ENCODE measurements around the gene C1QTNF6. TPM values are rescaled to one million over a fixed set of nuclear protein-coding genes. Genes with fewer than 3 reads are reported as not detected.
A peak's percentile ranks its signal among the peaks of the same experiment; 100 is the strongest.

C1QTNF6 gene
- total RNA-seq, 1 donor from 2014 or later, result 6.1 TPM

DNA sequence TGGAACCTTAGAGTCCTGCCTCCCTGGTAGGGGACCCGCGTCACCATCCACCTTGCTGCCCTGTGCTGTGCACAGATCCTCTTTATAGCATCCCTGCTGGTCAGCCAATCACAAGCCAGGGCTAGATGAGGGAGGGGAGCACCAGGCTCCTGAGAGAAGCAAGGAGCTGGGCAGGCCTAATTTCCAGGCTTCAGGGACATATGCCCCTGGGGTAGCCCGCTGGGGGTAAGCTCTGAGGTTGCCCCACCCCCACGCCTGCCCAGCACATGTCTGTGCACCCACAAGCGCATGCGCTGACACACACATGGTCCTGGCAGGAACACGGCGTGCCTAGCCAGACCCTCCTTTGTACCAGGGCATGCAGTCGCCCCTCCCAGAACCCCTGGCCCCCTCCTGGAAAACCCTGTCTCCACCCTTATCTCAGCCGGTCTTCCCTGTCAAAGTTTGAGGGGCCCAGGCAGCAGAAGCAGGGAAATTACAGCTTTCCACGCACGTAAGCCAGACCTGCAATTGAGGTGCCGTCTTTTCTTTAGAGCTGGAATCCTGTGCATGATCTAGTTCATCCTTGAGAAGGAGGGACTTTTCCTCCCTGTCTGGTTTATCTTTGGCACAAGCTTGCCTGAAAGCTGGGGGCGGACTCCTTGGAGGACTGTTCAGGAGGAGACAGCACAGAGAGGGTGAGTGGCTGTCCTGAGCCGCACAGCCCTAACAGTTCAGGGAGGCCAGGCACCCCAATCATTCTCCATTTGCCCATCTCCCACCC is 22.2 kb upstream of the C1QTNF6 start:
- Histone ChIP-seq H3K36me3 (no peaks in the 10 kb centered on the region), H3K4me3 (no peak overlapping the region), H3K9me3 (no peaks in the 10 kb centered on the region), H3K27ac (no peak overlapping the region), H3K4me1 (no peaks in the 10 kb centered on the region), H3K27me3 (peaks cover 3% of the 10 kb centered on the region)
- TF ChIP-seq, protein P1, sequence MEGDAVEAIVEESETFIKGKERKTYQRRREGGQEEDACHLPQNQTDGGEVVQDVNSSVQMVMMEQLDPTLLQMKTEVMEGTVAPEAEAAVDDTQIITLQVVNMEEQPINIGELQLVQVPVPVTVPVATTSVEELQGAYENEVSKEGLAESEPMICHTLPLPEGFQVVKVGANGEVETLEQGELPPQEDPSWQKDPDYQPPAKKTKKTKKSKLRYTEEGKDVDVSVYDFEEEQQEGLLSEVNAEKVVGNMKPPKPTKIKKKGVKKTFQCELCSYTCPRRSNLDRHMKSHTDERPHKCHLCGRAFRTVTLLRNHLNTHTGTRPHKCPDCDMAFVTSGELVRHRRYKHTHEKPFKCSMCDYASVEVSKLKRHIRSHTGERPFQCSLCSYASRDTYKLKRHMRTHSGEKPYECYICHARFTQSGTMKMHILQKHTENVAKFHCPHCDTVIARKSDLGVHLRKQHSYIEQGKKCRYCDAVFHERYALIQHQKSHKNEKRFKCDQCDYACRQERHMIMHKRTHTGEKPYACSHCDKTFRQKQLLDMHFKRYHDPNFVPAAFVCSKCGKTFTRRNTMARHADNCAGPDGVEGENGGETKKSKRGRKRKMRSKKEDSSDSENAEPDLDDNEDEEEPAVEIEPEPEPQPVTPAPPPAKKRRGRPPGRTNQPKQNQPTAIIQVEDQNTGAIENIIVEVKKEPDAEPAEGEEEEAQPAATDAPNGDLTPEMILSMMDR (IDR thresholded peaks at IDR 0.05), result no peak
- intact Hi-C loops (cut with DNase I), result no loop called here
- DNase-seq, result no peak
- ATAC-seq, result no peak

DNA sequence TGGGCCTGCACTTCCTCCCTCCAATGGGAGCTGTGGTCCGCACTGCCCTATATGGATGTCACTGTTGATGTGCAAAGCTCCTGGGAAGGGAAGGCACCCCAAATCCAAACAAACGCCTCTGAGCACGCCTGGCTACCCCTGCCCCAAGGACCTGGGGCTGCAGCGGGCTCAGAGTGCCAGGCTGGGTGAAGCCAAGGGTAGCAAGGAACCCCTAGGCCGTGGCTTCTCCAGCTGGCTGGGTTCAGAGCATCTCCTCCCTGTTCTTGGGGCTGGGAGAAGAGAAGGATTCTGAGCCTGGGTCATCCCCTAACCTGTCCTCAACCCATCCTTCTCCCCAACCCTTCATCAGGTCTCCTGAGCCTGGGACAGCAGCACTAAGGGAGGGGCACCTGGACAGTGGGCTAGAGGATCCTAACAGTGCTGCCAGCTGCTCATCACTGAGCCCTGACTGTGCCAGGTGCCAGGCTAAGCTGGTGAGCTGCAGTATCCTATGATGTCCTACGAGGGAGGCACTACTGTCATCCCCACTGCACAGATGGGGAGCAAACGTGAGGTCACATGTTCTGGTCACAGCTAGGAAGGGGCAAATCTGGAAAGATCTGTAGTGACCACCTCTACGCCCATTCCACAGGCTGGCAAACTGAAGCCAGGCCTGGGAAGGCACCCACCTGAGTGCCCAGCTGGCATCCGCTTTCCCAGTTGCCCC is 21.2 kb upstream of the C1QTNF6 start:
- ATAC-seq (no peak), DNase-seq (no peak)
- TF ChIP-seq, protein P1 (IDR thresholded peaks at IDR 0.05), result no peak
- Histone ChIP-seq H3K36me3 (no peaks in the 10 kb centered on the region), H3K27ac (no peak overlapping the region), H3K9me3 (no peaks in the 10 kb centered on the region), H3K4me3 (no peak overlapping the region), H3K27me3 (peaks cover 3% of the 10 kb centered on the region), H3K4me1 (no peaks in the 10 kb centered on the region)
- intact Hi-C loops (cut with DNase I), result no loop called here

DNA sequence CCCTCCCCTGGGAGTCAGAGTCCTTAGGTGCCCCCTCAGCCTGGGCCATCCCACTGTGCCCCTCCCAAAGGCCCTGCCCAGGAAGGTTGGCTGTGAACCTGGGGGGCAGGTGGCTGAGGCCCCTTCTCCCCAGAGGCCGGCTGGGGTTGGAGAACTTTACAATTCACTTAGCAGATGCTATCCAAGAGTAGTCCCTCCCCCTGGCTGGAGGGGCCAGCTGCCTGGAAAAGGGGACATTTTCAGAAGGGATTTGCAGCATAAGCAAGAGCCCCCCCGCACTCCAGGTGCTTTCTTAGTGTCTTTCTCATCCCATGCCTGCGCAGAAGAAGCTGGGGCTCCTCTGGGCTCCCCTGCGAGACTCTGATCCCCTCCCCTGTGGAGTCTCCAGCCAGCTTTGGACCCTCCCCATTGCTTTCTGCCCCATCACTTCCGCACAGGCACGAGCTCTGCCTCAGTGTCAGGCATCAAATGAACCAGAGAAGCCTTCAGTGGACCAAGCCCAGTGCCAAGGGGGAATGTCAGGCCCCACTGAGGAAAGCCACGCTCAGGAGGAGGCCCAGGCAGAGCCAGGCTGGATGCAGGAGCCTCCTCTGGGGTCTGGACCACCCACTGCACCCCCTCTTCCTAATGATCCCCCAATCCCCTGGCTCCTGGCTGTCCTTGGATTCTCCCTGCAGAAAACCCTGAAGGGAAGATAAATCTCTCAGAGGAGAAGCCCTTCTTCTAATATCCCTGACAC is 20.5 kb upstream of the C1QTNF6 start:
- Histone ChIP-seq H3K27ac (no peak overlapping the region), H3K27me3 (peaks cover 3% of the 10 kb centered on the region), H3K4me1 (no peaks in the 10 kb centered on the region), H3K4me3 (no peak overlapping the region), H3K9me3 (no peaks in the 10 kb centered on the region), H3K36me3 (no peaks in the 10 kb centered on the region)
- ATAC-seq (no peak), DNase-seq (peak; percentile 37)
- intact Hi-C loops (cut with DNase I), result no loop called here
- TF ChIP-seq, protein P1 (IDR thresholded peaks at IDR 0.05), result no peak

DNA sequence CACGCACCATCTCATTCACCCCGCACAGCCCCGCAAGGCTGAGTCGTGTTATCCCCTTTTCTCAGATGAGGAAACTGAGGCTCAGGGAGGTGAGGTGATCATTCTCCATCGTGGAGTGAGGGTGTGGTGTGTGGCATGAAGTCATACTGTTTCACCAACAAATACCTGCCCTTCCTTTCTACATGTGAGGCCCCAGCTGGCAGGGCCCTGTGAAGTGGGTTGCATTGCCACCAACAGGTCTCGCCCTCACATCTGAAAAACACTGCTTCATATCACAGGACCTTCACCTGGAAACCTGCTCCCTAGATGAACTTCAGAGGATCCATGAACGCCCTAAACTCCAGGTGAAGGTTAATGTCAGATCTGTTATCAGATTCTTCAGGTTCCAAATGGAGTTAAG is 19.9 kb upstream of the C1QTNF6 start:
- H3K36me3 ChIP-seq, result no peaks in the 10 kb centered on the region
- H3K27me3 ChIP-seq, result peaks cover 3% of the 10 kb centered on the region
- H3K27ac ChIP-seq, result no peak overlapping the region
- intact Hi-C loops (cut with DNase I), result no loop called here
- TF ChIP-seq, protein P1 (IDR thresholded peaks at IDR 0.05), result no peak
- no peaks in the 10 kb centered on the region for H3K9me3 ChIP-seq
- no peak overlapping the region for H3K4me3 ChIP-seq
- no peaks in the 10 kb centered on the region for H3K4me1 ChIP-seq
- no peak for ATAC-seq
- DNase-seq, result no peak

DNA sequence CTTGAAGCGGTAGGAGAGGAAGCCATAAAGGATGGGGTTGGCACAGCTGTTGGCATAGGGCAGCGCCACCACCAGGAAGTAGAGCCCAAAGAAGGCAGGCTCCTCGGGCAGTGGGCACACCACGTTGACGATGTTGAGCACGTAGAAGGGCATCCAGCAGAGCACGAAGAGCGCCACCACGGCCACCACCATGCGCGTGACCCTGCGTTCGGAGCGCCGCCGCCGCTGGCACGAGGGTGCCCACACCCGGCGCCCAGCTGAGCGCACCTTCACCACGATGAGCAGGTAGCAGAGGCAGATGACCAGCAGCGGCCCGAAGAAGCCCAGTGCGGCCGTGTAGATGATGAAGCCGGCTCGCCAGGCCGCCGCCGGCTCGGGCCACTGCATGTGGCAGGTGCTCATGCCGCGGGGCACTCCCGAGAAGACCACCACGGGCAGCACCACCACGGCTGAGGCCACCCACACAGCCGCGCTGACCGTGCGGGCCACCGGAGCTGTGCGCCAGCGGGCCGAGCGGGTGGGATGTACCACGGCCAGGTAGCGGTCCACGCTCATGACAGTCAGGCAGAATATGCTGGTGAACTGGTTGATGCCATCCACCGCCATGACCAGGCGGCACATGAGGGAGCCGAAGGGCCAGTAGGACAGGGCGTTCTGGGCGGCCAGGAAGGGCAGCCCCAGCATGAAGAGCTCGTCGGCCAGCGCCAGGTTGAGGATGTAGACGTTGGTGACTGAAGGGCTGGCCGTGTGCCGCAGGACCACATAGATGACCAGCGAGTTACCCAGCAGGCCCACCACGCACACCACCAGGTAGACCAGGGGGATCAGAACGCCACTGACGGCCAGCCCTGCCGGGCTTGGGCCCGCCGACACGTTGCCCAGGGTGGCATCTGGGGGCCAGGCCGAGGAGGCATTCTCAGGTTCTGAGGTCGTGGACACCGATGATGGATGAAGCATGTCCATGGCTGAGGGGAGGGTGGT is 19.1 kb upstream of the C1QTNF6 start:
- no peaks in the 10 kb centered on the region for H3K4me1 ChIP-seq
- no peaks in the 10 kb centered on the region for H3K9me3 ChIP-seq
- TF ChIP-seq, protein P1 (IDR thresholded peaks at IDR 0.05), result no peak
- H3K27ac ChIP-seq, result no peak overlapping the region
- no peaks in the 10 kb centered on the region for H3K36me3 ChIP-seq
- H3K4me3 ChIP-seq, result no peak overlapping the region
- peaks cover 3% of the 10 kb centered on the region for H3K27me3 ChIP-seq
- intact Hi-C loops (cut with DNase I), result no loop called here
- peak; percentile 55 for DNase-seq
- no peak for ATAC-seq

All from upper lobe of right lung (tissue), 1 donor.